IMR-90 (cell line): ENCODE data around the gene SART1. TPM values are rescaled to one million over a fixed set of nuclear protein-coding genes. Genes with fewer than 3 reads are reported as not detected.

Experiments used
- ATAC-seq: fragments of 200-7000 bp; cut with Tn5 transposase; 2 replicates; pipeline ENCODE4 v1.9.1; 2020; ENCODE audit warnings: low read depth, mild to moderate bottlenecking, moderate library complexity
- BruUV-seq: library from RNA; stranded (reverse); fragments of 400-500 nt; replicated peaks from 2 replicates; lab custom pipeline; 2021; lab: Mats Ljungman, UMichigan
- CTCF ChIA-PET: fragments of 300-600 bp; formaldehyde crosslinking; extraction: SDS; loops from one replicate; lab custom pipeline; 2021; ENCODE audit warnings: antibody characterized with exemption; lab: Yijun Ruan, JAX
- POLR2A ChIA-PET: fragments of 300-600 bp; sonication (Branson Sonifier 250); formaldehyde crosslinking; loops from one replicate; lab custom pipeline; 2022; ENCODE audit warnings: antibody characterized with exemption; ENCODE audit not compliant: unreplicated experiment; lab: Charles Lee
- DNase-seq: peaks from one replicate; pipeline ENCODE4 v3.0.0; 2013
- H2AFZ ChIP-seq: replicated peaks from 2 replicates; pipeline ENCODE3; 2013; ENCODE audit warnings: low read length, mild to moderate bottlenecking; ENCODE audit not compliant: poor library complexity
- H2AK5ac ChIP-seq: 2 replicates; pipeline ENCODE4 v1.6.1; 2013; ENCODE audit warnings: low read depth, low read length, inconsistent platforms
- H2AK9ac ChIP-seq: replicated peaks from 2 replicates; pipeline ENCODE3; 2013; ENCODE audit warnings: mild to moderate bottlenecking, low read depth, low read length, moderate library complexity; ENCODE audit not compliant: poor library complexity
- H2BK120ac ChIP-seq: 2 replicates; pipeline ENCODE4 v1.6.1; 2013; ENCODE audit warnings: low read depth, low read length, inconsistent platforms
- H2BK15ac ChIP-seq: 3 replicates; pipeline ENCODE4 v1.6.1; 2013; ENCODE audit warnings: low read depth, low read length, inconsistent platforms
- H2BK20ac ChIP-seq: 2 replicates; pipeline ENCODE4 v1.6.1; 2013; ENCODE audit warnings: low read depth, mild to moderate bottlenecking, inconsistent platforms, low read length, moderate library complexity
- H2BK5ac ChIP-seq: 2 replicates; pipeline ENCODE4 v1.6.1; 2013; ENCODE audit warnings: mild to moderate bottlenecking, low read depth, low read length, inconsistent platforms; ENCODE audit not compliant: poor library complexity, severe bottlenecking
- H3K14ac ChIP-seq: replicated peaks from 2 replicates; pipeline ENCODE4 v1.6.1; 2013; ENCODE audit warnings: low read depth, low read length, inconsistent platforms
- H3K18ac ChIP-seq: 2 replicates; pipeline ENCODE4 v1.6.1; 2013; ENCODE audit warnings: low read depth, low read length, control low read depth
- H3K23ac ChIP-seq: 2 replicates; pipeline ENCODE4 v1.6.1; 2013; ENCODE audit warnings: low read depth, low read length, inconsistent platforms
- H3K27ac ChIP-seq: 2 replicates; pipeline ENCODE4 v1.5.1; 2013; ENCODE audit warnings: mild to moderate bottlenecking, control low read depth, low read length; ENCODE audit not compliant: insufficient read depth
- H3K27me3 ChIP-seq: 2 replicates; pipeline ENCODE4 v1.6.1; 2013; ENCODE audit warnings: low read length; ENCODE audit not compliant: control insufficient read depth, insufficient read depth
- H3K36me3 ChIP-seq: 2 replicates; pipeline ENCODE4 v1.6.1; 2013; ENCODE audit warnings: low read length, mixed read lengths; ENCODE audit not compliant: control insufficient read depth, insufficient read depth
- H3K4ac ChIP-seq: 2 replicates; pipeline ENCODE4 v1.6.1; 2013; ENCODE audit warnings: low read depth, low read length, inconsistent platforms
- H3K4me1 ChIP-seq: 2 replicates; pipeline ENCODE4 v1.6.1; 2013; ENCODE audit warnings: low read length, mixed read lengths; ENCODE audit not compliant: control insufficient read depth, insufficient read depth
- H3K4me2 ChIP-seq: 2 replicates; pipeline ENCODE4 v1.6.1; 2013; ENCODE audit warnings: low read depth, mild to moderate bottlenecking, control low read depth, low read length, moderate library complexity
- H3K4me3 ChIP-seq: 2 replicates; pipeline ENCODE4 v1.5.1; 2013; ENCODE audit warnings: low read depth, mild to moderate bottlenecking, control low read depth, low read length, moderate library complexity; ENCODE audit not compliant: insufficient read depth
- H3K56ac ChIP-seq: 2 replicates; pipeline ENCODE4 v1.6.1; 2013; ENCODE audit warnings: low read length, inconsistent platforms; ENCODE audit not compliant: insufficient read depth; ENCODE audit errors: extremely low read depth
- H3K79me1 ChIP-seq, 2 experiments: 2 replicates each; pipeline ENCODE4 v1.6.1; 2013; ENCODE audit warnings: low read length in 2 of 2, inconsistent platforms in 1 of 2, low read depth in 1 of 2
- H3K9ac ChIP-seq: 2 replicates; pipeline ENCODE4 v1.6.1; 2013; ENCODE audit warnings: low read depth, low read length, control low read depth
- H3K9me1 ChIP-seq: 2 replicates; pipeline ENCODE4 v1.6.1; 2013; ENCODE audit warnings: low read length, inconsistent platforms; ENCODE audit not compliant: insufficient read depth
- H3K9me3 ChIP-seq: 2 replicates; pipeline ENCODE4 v1.6.1; 2013; ENCODE audit warnings: low read length; ENCODE audit not compliant: control insufficient read depth, insufficient read depth
- H4K20me1 ChIP-seq: 2 replicates; pipeline ENCODE4 v1.6.1; 2013; ENCODE audit warnings: low read length, inconsistent platforms; ENCODE audit not compliant: insufficient read depth
- H4K5ac ChIP-seq: 2 replicates; pipeline ENCODE4 v1.6.1; 2013; ENCODE audit warnings: mild to moderate bottlenecking, low read depth, low read length, control low read depth
- H4K8ac ChIP-seq, 2 experiments: 2 replicates each; pipeline ENCODE4 v1.6.1; 2013; ENCODE audit warnings: low read depth in 2 of 2, low read length in 2 of 2, control low read depth in 1 of 2, inconsistent platforms in 1 of 2
- H4K91ac ChIP-seq: 2 replicates; pipeline ENCODE4 v1.6.1; 2013; ENCODE audit warnings: low read depth, low read length, inconsistent platforms; ENCODE audit not compliant: insufficient read depth
- BHLHE40 ChIP-seq: fragments of 150-350 bp; IDR thresholded peaks from 2 replicates; pipeline ENCODE4 v1.6.1; 2016; ENCODE audit warnings: mild to moderate bottlenecking, low read depth, low read length
- CEBPB ChIP-seq: IDR thresholded peaks from 2 replicates; pipeline ENCODE4 v1.6.1; 2012; ENCODE audit warnings: low read depth, low read length, improper control_type of control experiment
- CHD1 ChIP-seq: IDR thresholded peaks from 2 replicates; pipeline ENCODE4 v1.6.1; 2012; ENCODE audit warnings: low read depth, low read length, improper control_type of control experiment
- CTCF ChIP-seq: conservative IDR thresholded peaks from 2 replicates; pipeline ENCODE4 v1.5.1; 2012; ENCODE audit warnings: mild to moderate bottlenecking, low read depth, low read length, improper control_type of control experiment
- ELK1 ChIP-seq: fragments of 150-350 bp; IDR thresholded peaks from 2 replicates; pipeline ENCODE4 v1.6.1; 2016; ENCODE audit warnings: low read depth, mild to moderate bottlenecking, low read length, moderate library complexity, borderline replicate concordance
- MAFK ChIP-seq: IDR thresholded peaks from 2 replicates; pipeline ENCODE4 v1.6.1; 2012; ENCODE audit warnings: low read depth, low read length, improper control_type of control experiment
- MAZ ChIP-seq: IDR thresholded peaks from 2 replicates; pipeline ENCODE4 v1.6.1; 2012; ENCODE audit warnings: low read depth, mild to moderate bottlenecking, low read length, improper control_type of control experiment, moderate library complexity, borderline replicate concordance
- MXI1 ChIP-seq: IDR thresholded peaks from 2 replicates; pipeline ENCODE4 v1.6.1; 2012; ENCODE audit warnings: low read depth, mild to moderate bottlenecking, low read length, moderate library complexity, borderline replicate concordance
- NFE2L2 ChIP-seq: fragments of 150-350 bp; IDR thresholded peaks from 2 replicates; pipeline ENCODE4 v1.6.1; 2016; ENCODE audit warnings: low read depth, mild to moderate bottlenecking, low read length
- RAD21 ChIP-seq: IDR thresholded peaks from 2 replicates; pipeline ENCODE4 v1.6.1; 2012; ENCODE audit warnings: low read length, improper control_type of control experiment
- RCOR1 ChIP-seq: IDR thresholded peaks from 2 replicates; pipeline ENCODE4 v1.6.1; 2012; ENCODE audit warnings: mild to moderate bottlenecking, low read length, improper control_type of control experiment; ENCODE audit not compliant: insufficient replicate concordance
- RFX5 ChIP-seq: IDR thresholded peaks from 2 replicates; pipeline ENCODE4 v1.8.0; 2012; ENCODE audit warnings: low read depth, mild to moderate bottlenecking, low read length, moderate library complexity
- SMC3 ChIP-seq: fragments of 150-350 bp; IDR thresholded peaks from 2 replicates; pipeline ENCODE4 v1.6.1; 2016; ENCODE audit warnings: low read depth, mild to moderate bottlenecking, antibody characterized with exemption, low read length, moderate library complexity
- USF2 ChIP-seq: fragments of 150-350 bp; IDR thresholded peaks from 2 replicates; pipeline ENCODE4 v1.6.1; 2017; ENCODE audit warnings: mild to moderate bottlenecking, antibody characterized with exemption, low read length, low read depth
- WGBS, 2 experiments: methylation state at CpG; one replicate each; pipeline versions ENCODE4 v1.1.5 to v1.1.7; 2013; ENCODE audit warnings: missing lambda C conversion rate in 2 of 2; ENCODE audit not compliant: insufficient read length in 1 of 2; ENCODE audit errors: extremely low coverage in 2 of 2; 5-methylcytosine and 5-hydroxymethylcytosine counted together
- dilution Hi-C: fragments of 300-500 bp; cut with HindIII; formaldehyde crosslinking; loops from one replicate; pipeline ENCODE4 v1.14.3; 2018; ENCODE audit warnings: low sequenced_read_pairs; ENCODE audit not compliant: unreplicated experiment
- in situ Hi-C: fragments of 300-500 bp; cut with MboI; formaldehyde crosslinking; loops from 3 replicates; pipeline ENCODE4 v1.14.3; 2019; ENCODE audit warnings: low sequenced_read_pairs, inconsistent platforms, mixed read lengths
- intact Hi-C: fragments of 100-400 bp; cut with micrococcal nuclease; formaldehyde crosslinking; loops from 2 replicates; pipeline ENCODE4 v1.10.0; 2022
- polyA plus RNA-seq, 3 experiments: library from polyadenylated mRNA; depleted of rRNA; stranded (reverse); fragments of >200 nt; gene quantifications; 2 replicates each; pipeline ENCODE4 v1.2.3, GENCODE V29; 2012; ENCODE audit warnings: low replicate concordance in 1 of 3
- total RNA-seq: library from RNA; depleted of rRNA; stranded (reverse); fragments of >200 nt; gene quantifications from 2 replicates; pipeline ENCODE4 v1.2.3, GENCODE V29; 2012

SART1 gene
- total and polyA plus RNA-seq, 2 of the 4 experiments (the other 2 are of a cell fraction) = 25.5 to 43.5 TPM

- Histone ChIP-seq H3K18ac (no peak overlapping the region; the same call in 1 of the 2 replicates), H2AFZ (peak overlapping the region; percentile 94), H3K4me1 (peaks cover 6% of the 10 kb centered on the region), H4K91ac (peak overlapping the region; percentile 85), H3K14ac (peak overlapping the region; percentile 54), H3K56ac (0 out of 2 replicates have a peak overlapping the region, but pooled peaks have one; percentile 48), H3K36me3 (no peaks in the 10 kb centered on the region), H2BK5ac (peak overlapping the region; percentile 78), H2AK5ac (peak overlapping the region; percentile 80), H3K9ac (0 out of 2 replicates have a peak overlapping the region, but pooled peaks have one; percentile 10), H3K27me3 (no peaks in the 10 kb centered on the region), H3K4ac (peak overlapping the region; percentile 88), H3K9me3 (no peaks in the 10 kb centered on the region), H4K20me1 (0 out of 2 replicates have a peak, but pooled peaks cover 3% of the 10 kb centered on the region), H3K79me1 (peaks cover 0 to 15% of the 10 kb centered on the region in 2 experiments; a peak in 2 of 4 replicates), H2AK9ac (peak overlapping the region; percentile 97), H2BK20ac (peak overlapping the region; percentile 94), H4K5ac (no peak overlapping the region), H2BK120ac (peak overlapping the region; percentile 78), H3K23ac (0 out of 2 replicates have a peak overlapping the region, but pooled peaks have one; percentile 59), H3K27ac (peak overlapping the region; percentile 13; the same call in 1 of the 2 replicates), H3K9me1 (peaks cover 12% of the 10 kb centered on the region), H3K4me2 (0 out of 2 replicates have a peak overlapping the region, but pooled peaks have one; percentile 11), H3K4me3 (no peak overlapping the region), H2BK15ac (peak overlapping the region; percentile 27; the same call in 2 of the 3 replicates), H4K8ac (peak overlapping the region in 1 of 2 experiments; percentile 81)
- intact Hi-C loops = no loop called here
- 71% methylated on average over 4 of the region's 9 CpGs; no CpG with 5 or more reads in 1 of the 2 experiments for WGBS, 2 experiments
- no TSS peak for BruUV-seq
- in situ Hi-C loops = no loop called here
- POLR2A ChIA-PET = no interaction called here
- dilution Hi-C loops = no loop called here
- CTCF ChIA-PET = no interaction called here
- no peak for DNase-seq
- peak; percentile 33; the same call in 1 of the 2 replicates for ATAC-seq
- TF ChIP-seq SMC3 = no peak
- no peak for TF ChIP-seq RAD21
- TF ChIP-seq BHLHE40 = no peak
- TF ChIP-seq USF2 = no peak
- TF ChIP-seq CTCF = no peak
- no peak for TF ChIP-seq RFX5
- no peak for TF ChIP-seq CHD1
- no peak for TF ChIP-seq CEBPB
- no peak for TF ChIP-seq NFE2L2
- no peak for TF ChIP-seq MAFK
- no peak for TF ChIP-seq ELK1
- TF ChIP-seq MXI1 = no peak
- no peak for TF ChIP-seq MAZ
- TF ChIP-seq RCOR1 = no peak
Observed at GRCh38 chr11:65941720-65942310, 19.7 kb upstream of the SART1 start.
